Hepatocyte (in vitro differentiated cells): ENCODE results near the gene PCSK4.

Source experiments
- CTCF ChIP-seq: fragments of 200-600 bp; sonication (generic); IDR thresholded peaks from 2 replicates; pipeline ENCODE4 v1.5.1; 2016; ENCODE audit warnings: antibody characterized with exemption, mild to moderate bottlenecking; ENCODE audit not compliant: poor library complexity
- EZH2 ChIP-seq: fragments of 200-600 bp; sonication (generic); IDR thresholded peaks from 2 replicates; pipeline ENCODE4 v1.6.1; 2016; ENCODE audit warnings: antibody characterized with exemption, mild to moderate bottlenecking, borderline replicate concordance
- EZH2phosphoT487 ChIP-seq: fragments of 200-600 bp; sonication (generic); IDR thresholded peaks from one replicate; pipeline ENCODE4 v1.6.1; 2018; ENCODE audit warnings: antibody characterized with exemption, mild to moderate bottlenecking, low read depth, moderate library complexity; ENCODE audit not compliant: unreplicated experiment, severe bottlenecking

DNA sequence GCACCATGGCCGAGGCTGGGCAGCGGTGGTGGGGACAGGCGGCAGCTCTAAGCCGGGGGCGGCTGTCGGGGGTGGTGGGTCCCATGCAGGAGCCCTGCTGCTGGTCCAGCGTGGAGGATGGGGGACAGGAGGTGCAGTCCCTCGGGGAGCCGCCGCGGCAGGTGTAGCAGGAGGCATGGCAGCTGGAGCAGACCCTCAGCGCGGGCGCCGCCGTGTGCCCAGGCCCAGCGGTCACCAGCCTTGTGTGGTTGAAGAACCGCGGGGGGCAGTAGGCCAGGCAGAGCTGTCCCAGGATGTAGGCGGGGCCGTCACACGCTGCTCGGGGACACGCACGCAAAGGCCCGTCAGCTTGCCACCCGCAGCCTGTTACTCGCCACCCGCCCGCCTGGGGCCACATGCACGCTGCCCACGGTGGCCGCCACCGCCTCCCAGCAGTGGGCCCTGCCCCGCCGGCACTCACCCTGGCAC is 8.2 kb downstream of the PCSK4 start:
- TF ChIP-seq CTCF = no peak
- TF ChIP-seq EZH2 = no peak
- no peak for TF ChIP-seq EZH2phosphoT487
